HG02798 (cell line): Measurements from ENCODE around the gene MEF2D.
A peak's percentile ranks its signal among the peaks of the same experiment; 100 is the strongest.

Experiments
- ATAC-seq: cut with Tn5 transposase; IDR thresholded peaks from one replicate; pipeline ENCODE4 v1.9.1; 2021; ENCODE audit warnings: mild to moderate bottlenecking; ENCODE audit not compliant: unreplicated experiment, poor library complexity

The MEF2D gene

GRCh38 chr1:156455362-156455761 is 45.2 kb downstream of the MEF2D start:
- no peak for ATAC-seq

- ATAC-seq, result no peak
These were observed 47.7 kb downstream of the MEF2D start for GRCh38 chr1:156452907-156453306.

GRCh38 chr1:156451505-156452160 is 48.9 kb downstream of the MEF2D start:
- ATAC-seq, result no peak

GRCh38 chr1:156448134-156448967 is 52.2 kb downstream of the MEF2D start:
- ATAC-seq, result no peak

- peak; percentile 58 for ATAC-seq
These were observed 54.7 kb downstream of the MEF2D start for GRCh38 chr1:156445789-156446263.

GRCh38 chr1:156444407-156445001 is 56.1 kb downstream of the MEF2D start:
- ATAC-seq, result no peak

GRCh38 chr1:156443286-156443685 is 57.3 kb downstream of the MEF2D start:
- no peak for ATAC-seq

GRCh38 chr1:156440654-156441437 is 59.7 kb downstream of the MEF2D start:
- no peak for ATAC-seq

GRCh38 chr1:156439777-156440183 is 60.8 kb downstream of the MEF2D start:
- ATAC-seq, result no peak

- no peak for ATAC-seq
These were observed 61.4 kb downstream of the MEF2D start for GRCh38 chr1:156439036-156439776.

GRCh38 chr1:156438278-156438987 is 62.1 kb downstream of the MEF2D start:
- no peak for ATAC-seq

- no peak for ATAC-seq
These were observed 63.3 kb downstream of the MEF2D start for GRCh38 chr1:156437037-156437867.

GRCh38 chr1:156436141-156437036 is 64.2 kb downstream of the MEF2D start:
- no peak for ATAC-seq

- no peak for ATAC-seq
These were observed 64.9 kb downstream of the MEF2D start for GRCh38 chr1:156435545-156436140.

- no peak for ATAC-seq
These were observed 65.5 kb downstream of the MEF2D start for GRCh38 chr1:156434989-156435544.

- ATAC-seq, result peak; percentile 56
These were observed 67.0 kb downstream of the MEF2D start for GRCh38 chr1:156433602-156434001.

GRCh38 chr1:156433032-156433431 is 67.5 kb downstream of the MEF2D start:
- ATAC-seq, result no peak
